IMR-90 (cell line): ENCODE data around the gene OR5D13. TPM values are rescaled to one million over a fixed set of nuclear protein-coding genes. Genes with fewer than 3 reads are reported as not detected.

ENCODE experiments used
- polyA plus RNA-seq, 3 experiments: library from polyadenylated mRNA; depleted of rRNA; stranded (reverse); fragments of >200 nt; gene quantifications; 2 replicates each; pipeline ENCODE4 v1.2.3, GENCODE V29; 2012; ENCODE audit warnings: low replicate concordance in 1 of 3
- total RNA-seq: library from RNA; depleted of rRNA; stranded (reverse); fragments of >200 nt; gene quantifications from 2 replicates; pipeline ENCODE4 v1.2.3, GENCODE V29; 2012; rRNA removed

The OR5D13 gene
- total and polyA plus RNA-seq, 2 of the 4 experiments (the other 2 are of a cell fraction): not detected

Other genes starting within 250 kb of the OR5D13 start
- not detected in 2 replicates for gene OR4C15, start 219.0 kb upstream of the OR5D13 start, total RNA-seq
- gene OR4C15, start 219.0 kb upstream of the OR5D13 start, polyA plus RNA-seq (2012; rRNA removed): not detected in 2 replicates
- gene OR4C16, start 201.3 kb upstream of the OR5D13 start, total RNA-seq: not detected in 2 replicates
- gene OR4C16, start 201.3 kb upstream of the OR5D13 start, polyA plus RNA-seq (2012; rRNA removed): not detected in 2 replicates
- gene OR4C11, start 165.8 kb upstream of the OR5D13 start, total RNA-seq: not detected in 2 replicates
- not detected in 2 replicates for gene OR4C11, start 165.8 kb upstream of the OR5D13 start, polyA plus RNA-seq (2012; rRNA removed)
- not detected in 2 replicates for gene OR4P4, start 138.3 kb upstream of the OR5D13 start, total RNA-seq
- not detected in 2 replicates for gene OR4P4, start 138.3 kb upstream of the OR5D13 start, polyA plus RNA-seq (2012; rRNA removed)
- gene OR4S2, start 125.1 kb upstream of the OR5D13 start, total RNA-seq: not detected in 2 replicates
- not detected in 2 replicates for gene OR4S2, start 125.1 kb upstream of the OR5D13 start, polyA plus RNA-seq (2012; rRNA removed)
- gene OR4C6, start 111.2 kb upstream of the OR5D13 start, total RNA-seq: not detected in 2 replicates
- gene OR4C6, start 111.2 kb upstream of the OR5D13 start, polyA plus RNA-seq (2012; rRNA removed): not detected in 2 replicates
- gene OR5D14, start 22.1 kb downstream of the OR5D13 start, total RNA-seq: not detected in 2 replicates
- gene OR5D14, start 22.1 kb downstream of the OR5D13 start, polyA plus RNA-seq (2012; rRNA removed): not detected in 2 replicates
- not detected in 2 replicates for gene OR5L1, start 37.9 kb downstream of the OR5D13 start, total RNA-seq
- not detected in 2 replicates for gene OR5L1, start 37.9 kb downstream of the OR5D13 start, polyA plus RNA-seq (2012; rRNA removed)
- not detected in 2 replicates for gene OR5D18, start 46.2 kb downstream of the OR5D13 start, total RNA-seq
- gene OR5D18, start 46.2 kb downstream of the OR5D13 start, polyA plus RNA-seq (2012; rRNA removed): not detected in 2 replicates
- gene OR5L2, start 53.8 kb downstream of the OR5D13 start, total RNA-seq: not detected in 2 replicates
- not detected in 2 replicates for gene OR5L2, start 53.8 kb downstream of the OR5D13 start, polyA plus RNA-seq (2012; rRNA removed)
- gene OR5D16, start 65.3 kb downstream of the OR5D13 start, total RNA-seq: not detected in 2 replicates
- gene OR5D16, start 65.3 kb downstream of the OR5D13 start, polyA plus RNA-seq (2012; rRNA removed): not detected in 2 replicates
- gene TRIM51, start 109.9 kb downstream of the OR5D13 start, total RNA-seq: not detected in 2 replicates
- not detected in 2 replicates for gene TRIM51, start 109.9 kb downstream of the OR5D13 start, polyA plus RNA-seq (2012; rRNA removed)
- not detected in 2 replicates for gene OR5W2, start 141.1 kb downstream of the OR5D13 start, total RNA-seq
- not detected in 2 replicates for gene OR5W2, start 141.1 kb downstream of the OR5D13 start, polyA plus RNA-seq (2012; rRNA removed)
- gene OR5I1, start 163.0 kb downstream of the OR5D13 start, total RNA-seq: not detected in 2 replicates
- not detected in 2 replicates for gene OR5I1, start 163.0 kb downstream of the OR5D13 start, polyA plus RNA-seq (2012; rRNA removed)
- not detected in 2 replicates for gene OR10AG1, start 196.5 kb downstream of the OR5D13 start, total RNA-seq
- gene OR10AG1, start 196.5 kb downstream of the OR5D13 start, polyA plus RNA-seq (2012; rRNA removed): not detected in 2 replicates
- not detected in 2 replicates for gene OR5F1, start 221.2 kb downstream of the OR5D13 start, total RNA-seq
- gene OR5F1, start 221.2 kb downstream of the OR5D13 start, polyA plus RNA-seq (2012; rRNA removed): not detected in 2 replicates